ENCODE data around the gene COL6A2.

Gene COL6A2

GRCh38 chr21:46145840-46146691 is 48.2 kb downstream of the COL6A2 start:
- DNase-seq: no peak

DNA sequence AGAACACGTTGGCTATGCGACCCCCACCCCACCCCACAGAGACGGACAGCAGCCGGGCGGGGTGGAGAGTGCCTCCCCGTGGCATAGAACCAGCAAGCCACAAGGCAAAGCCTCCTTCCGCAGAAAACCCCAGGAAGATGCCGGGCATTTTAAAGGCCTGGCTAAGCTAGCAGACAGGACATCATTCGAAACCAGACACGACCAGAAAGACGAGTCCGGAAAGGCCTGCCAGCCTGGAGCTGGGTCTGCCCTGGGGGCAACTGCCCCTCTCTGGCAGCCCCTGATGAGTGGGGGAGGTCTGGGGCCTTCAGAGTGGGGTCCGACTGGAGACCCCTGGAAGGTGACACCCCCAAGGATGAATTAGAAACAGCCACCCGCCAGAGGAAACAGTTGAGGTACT is 48.9 kb downstream of the COL6A2 start:
- DNase-seq: no peak

GRCh38 chr21:46147429-46147828 is 49.5 kb downstream of the COL6A2 start:
- peak; percentile 50 for DNase-seq

GRCh38 chr21:46148106-46148505 is 50.2 kb downstream of the COL6A2 start:
- DNase-seq: no peak

DNA sequence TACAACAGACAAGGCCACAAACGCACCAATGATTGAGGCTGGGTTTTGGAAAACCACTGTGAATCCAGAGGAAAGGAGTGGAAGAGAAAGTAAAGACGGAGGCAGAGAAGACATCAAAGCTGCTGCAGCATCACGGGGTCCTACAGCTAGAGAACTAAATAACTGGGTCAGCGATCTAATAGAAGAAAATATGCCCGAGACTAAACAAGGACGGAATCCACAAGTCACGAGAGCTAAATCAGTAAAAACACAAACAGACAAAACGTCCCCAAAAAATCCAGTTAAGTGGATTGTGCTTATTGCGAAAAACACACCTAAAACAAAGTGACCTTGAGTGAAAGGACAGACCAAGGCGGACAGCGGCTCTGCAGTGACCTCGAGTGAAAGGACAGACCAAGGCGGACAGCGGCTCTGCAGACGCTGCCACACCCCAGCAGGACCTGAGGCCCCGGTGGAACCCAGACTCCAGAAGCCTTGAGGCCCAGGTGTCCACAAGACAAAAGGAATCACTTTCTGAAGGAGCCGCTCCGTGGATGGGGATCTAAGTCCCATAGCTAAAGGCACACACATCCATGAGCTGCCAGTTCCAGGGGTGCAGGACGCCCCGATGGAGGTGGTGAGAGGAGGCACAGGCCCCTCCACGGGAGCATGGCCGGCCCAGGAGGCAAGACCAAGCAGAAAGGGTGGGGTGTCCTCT is 51.4 kb downstream of the COL6A2 start:
- DNase-seq: no peak

DNA sequence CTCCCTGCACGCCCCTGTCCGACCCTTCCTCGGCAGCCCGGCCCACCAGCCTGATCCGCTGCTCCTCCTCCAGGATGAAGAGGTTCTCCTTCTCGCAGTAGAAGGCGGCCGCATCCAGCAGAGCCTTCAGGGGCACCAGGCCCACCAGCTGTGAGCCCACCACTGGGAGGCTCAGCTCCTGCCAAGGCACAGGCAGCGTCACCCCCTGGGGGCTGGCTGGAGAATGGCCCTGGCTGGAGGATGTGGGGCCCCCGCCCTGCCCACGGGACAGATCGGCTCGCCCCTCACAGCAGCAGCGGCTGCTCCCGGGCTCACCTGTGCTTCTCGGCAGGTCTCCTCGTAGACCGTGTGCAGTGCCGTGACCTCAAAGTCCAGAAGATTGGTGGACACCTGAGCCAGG is 52.2 kb downstream of the COL6A2 start:
- DNase-seq: no peak

DNA sequence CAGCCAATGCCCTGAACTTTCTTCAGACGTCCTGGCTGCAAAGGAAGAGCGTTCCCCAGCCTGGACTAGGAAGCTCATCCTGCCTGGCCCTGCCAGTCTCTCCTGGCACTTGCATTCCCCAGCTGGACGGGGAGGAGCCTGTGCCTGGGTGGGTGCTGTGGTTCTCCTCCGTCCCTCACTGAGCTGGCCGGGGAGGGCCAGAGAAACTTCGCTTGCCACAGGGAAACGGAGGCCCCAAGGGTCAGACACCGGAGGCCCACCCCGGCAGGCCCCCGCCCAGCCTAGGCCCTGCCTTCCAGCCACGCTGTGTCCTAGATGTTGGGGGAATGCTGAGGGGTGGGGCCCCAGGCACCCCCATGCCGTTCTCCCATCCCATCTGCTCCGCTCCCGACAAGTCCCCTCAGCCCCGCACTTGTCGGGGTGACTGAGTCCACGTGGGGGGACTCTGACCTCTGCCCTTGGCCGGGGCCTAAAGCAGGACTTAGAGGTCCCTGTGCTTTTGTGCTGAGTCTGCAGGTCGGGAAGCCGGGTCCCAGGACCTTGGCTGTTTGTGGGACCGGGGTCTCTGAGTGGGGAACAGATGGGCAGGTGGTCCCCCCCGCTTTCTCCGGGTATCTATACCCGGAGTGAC is 52.7 kb downstream of the COL6A2 start:
- no peak for DNase-seq

DNA sequence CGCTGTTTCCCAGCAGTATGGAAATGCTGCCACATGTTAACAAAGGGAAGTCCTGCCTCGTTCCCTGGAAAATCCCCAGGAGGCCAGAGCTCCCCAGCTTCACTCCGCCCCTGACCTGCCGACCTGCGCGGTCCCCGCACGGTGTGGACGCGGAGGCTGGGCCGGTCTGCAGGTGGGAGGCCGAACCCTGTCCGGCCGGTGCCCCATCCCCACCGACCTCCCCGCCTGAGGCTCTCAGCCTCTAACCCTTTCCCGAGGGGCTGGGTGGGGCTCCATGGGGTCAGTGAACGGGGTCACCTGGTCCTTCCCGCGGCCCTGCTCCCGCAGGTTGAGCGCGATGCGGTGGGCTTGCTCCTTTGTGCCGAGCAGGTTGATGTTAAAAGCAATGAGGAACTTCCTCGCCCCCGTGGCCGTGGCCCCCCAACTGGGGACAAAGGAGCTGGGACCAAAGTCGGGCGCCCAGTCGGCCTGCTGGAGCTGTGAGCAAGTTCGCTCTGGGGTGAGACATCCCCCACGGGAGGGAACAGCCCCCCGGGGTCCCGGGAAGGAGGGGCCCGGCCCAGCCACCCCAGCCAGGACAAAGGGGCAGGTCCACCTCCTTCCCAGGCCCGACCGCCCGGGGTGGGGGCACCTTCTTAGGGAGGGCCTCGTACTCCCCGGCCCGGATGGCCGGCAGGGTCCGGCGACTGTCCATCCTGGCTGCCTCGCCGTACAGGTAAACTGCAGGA is 53.5 kb downstream of the COL6A2 start:
- DNase-seq: no peak

DNA sequence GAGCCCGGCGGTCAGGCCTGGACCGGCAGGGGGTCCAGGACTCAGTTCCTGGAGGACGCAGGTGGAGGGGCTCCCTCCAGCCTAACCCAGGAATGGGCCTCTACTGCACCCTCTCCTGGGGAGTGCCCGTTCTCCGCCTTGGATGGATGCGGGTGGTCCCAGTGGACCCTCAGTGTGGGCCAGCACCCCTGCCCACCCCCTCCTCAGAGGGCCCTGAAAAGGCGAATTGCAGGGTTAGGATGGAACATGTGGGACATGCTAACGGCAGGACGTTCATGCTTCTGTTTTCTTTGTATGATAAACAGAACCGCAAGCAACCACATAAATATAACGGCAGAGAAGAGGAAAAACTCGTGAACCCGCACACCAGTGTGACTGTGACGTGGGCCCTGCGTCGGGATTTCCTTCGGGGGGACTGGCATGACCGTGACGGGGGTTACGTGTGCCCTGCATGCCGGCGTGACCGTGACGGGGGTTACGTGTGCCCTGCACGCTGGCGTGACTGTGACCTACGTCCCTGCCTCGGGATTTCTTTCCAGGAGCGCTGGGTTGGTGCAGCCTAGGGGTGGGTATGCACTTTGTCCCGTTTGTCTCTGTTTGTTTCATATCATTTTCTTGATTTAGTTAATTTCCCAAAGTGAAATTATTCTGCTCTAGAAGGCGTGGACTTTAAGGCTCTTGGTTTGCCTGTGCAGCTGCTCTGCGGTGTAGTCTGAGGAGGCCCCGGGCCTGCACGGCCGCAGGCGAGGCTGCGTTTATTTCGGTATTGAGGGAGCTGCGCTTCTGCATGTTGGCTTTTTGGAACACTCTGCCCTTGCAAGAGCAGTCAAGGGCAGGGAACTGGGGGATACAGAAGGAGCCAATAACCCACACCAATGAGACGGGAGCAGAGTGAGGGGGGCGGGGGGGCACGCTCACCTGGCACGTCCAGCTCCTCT is 54.3 kb downstream of the COL6A2 start:
- no peak for DNase-seq

GRCh38 chr21:46152927-46153246 is 55.0 kb downstream of the COL6A2 start:
- DNase-seq: no peak

DNA sequence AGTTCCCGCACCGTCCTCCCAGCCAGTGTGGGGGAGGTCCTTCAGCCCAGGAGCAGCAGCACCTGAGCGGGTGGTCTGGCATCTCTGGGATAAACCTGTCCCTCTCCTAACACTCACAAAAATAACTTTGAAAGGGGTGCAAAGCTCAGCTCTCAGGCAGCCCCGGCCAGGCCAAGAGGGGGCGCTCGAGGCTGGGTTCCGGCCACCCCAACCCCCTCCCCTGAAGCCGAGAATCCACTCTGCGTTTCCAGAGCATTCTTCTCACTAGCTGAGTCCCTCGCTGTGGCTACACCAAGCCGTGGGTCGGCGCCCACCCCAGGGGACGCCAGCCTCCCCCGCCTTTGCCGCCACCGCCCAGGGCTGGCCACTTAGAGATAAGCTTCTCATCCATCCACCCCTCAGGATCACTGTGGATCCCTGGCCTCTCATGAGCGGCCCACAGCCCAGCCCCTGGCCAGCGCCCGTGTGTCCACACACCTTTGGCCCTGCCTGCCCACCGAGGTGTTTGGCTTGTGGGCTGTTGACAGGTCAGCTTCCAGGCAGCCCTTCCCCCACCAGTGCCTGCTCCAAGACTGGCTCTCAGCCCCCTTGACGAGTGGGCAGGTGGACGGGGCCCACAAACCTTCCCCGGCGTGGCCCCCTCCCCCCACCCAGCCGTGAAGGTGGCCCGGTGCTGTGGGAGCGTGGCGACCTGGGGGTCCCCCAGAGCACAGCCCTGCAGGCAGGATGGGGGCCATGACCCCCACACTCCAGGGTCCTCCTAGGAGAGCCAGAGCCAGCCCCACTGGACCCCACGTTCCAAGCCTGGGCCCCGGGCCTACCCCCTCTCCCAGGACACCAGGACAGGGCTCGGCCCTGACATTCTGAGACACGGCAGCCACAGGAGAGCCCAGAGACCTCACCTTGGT is 55.6 kb downstream of the COL6A2 start:
- DNase-seq: peak; percentile 35

DNA sequence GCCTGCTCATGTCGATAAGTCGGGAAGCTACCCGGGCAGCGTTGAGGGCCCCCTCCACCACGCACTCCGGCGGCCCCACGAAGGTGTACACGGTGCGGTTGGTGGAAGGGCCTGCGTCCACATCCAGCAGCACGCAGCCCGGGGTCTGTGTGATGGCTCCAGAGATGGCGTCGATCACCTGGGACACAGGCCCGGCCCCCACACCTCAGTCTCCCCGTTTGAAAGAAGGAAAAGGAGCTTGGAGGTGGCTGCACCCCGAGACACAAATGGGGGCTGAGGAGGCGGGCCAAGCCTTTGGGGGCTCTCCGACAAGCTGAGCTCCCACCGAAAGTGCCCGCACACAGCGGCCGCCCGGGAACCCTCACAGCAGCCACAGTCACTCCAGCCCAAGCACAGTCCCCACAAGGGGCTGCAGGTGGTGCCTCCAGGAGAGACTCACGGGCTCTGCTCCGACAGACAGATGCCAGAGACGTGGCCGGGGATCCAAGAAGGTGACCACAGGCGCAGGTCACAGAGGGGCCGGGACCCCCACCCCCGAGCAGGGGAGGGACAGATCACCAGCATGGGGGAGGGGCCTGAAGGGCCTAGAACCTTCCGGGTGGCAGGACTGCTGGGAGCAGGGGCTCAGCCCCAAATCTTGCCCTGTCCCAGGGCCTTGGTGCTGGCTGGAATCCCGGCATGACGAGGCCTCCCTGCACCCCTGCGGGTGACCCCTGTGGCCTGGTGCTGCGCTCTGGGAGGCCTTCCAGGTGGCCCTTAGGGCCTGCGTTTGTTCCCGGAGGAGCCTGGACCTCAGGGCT is 56.4 kb downstream of the COL6A2 start:
- no peak for DNase-seq

GRCh38 chr21:46154955-46155513 is 57.1 kb downstream of the COL6A2 start:
- DNase-seq: no peak

DNA sequence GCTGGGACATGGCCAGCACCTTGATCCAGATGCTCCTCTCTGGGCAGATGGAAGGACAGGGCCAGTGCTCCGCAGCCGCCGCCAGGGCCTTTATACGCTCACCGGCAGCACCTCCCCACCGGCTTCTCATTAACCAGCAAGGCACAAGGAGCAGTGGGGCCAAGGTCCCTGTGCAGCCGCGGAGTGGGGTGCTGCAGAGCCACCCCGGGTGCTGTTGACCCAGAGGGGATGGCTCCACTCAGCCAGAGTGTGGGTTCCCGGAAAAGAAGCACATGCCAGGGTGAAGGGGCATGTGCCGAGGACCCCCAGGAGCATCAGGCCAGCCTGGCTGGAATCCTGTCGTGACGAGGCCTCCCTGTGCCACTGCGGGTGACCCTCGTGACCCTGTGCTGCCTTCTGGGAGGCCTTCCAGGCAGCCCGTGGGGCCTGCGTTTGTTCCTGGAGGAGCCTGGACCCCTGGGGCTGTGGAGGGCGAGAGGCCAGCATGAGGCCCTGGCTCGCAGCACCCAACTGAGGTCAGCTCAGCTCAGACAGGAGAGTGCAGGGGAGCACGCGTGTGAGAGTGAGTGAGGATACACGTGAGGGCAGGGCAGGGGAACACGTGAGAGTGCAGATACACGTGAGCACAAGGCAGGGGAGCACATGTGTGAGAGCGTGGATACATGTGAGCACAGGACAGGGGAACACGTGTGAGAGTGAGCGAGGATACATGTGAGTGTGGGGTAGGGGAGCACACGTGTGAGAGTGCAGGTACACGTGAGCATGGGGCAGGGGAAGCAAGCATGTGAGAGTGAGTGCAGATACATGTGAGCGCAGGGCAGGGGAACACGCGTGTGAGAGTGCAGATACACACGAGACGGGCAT is 57.8 kb downstream of the COL6A2 start, which contains the start of gene FTCD:
TSS of gene FTCD (minus strand) at position 66 of the 864 bp plus-strand sequence. CDS start at position 10, 56 bp downstream.
- DNase-seq: no peak

DNA sequence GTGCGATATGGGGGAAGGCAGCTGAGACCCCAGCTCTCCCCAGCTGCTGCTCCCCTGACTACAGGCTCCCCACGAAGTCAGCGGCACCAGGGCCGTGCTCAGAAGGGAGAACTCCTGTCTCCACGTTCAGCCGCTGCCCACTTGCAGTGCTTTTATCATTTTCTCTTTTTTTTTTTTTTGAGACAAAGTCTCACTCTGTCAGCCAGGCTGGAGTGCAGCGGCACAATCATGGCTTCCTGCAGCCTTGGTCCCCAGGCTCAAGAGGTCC is 58.4 kb downstream of the COL6A2 start:
- no peak for DNase-seq

DNA sequence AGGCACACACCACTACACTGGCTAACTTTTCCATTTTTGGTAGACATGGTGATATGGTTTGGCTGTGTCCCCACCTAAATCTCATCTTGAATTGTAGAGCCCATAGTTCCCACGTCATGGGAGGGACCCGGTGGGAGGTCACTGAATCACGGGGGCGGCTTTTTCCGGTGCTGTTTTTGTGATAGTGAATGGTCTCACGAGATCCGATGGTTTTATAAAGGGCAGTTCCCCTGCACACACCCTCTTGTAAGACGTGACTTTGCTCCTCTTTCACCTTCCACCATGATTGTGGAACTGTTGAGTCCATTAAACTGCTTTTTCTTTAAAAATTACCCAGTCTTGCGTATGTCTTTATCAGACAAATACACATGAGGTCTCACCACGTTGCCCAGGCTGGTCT is 58.8 kb downstream of the COL6A2 start:
- no peak for DNase-seq

- no peak for DNase-seq
These were observed 59.6 kb downstream of the COL6A2 start for GRCh38 chr21:46157396-46157986.

- DNase-seq: no peak
These were observed 60.1 kb downstream of the COL6A2 start for GRCh38 chr21:46157987-46158451.
